ENCODE results near the gene MSRB1. TPM values are rescaled to one million over a fixed set of nuclear protein-coding genes. Genes with fewer than 3 reads are reported as not detected.
A peak's percentile ranks its signal among the peaks of the same experiment; 100 is the strongest.

MSRB1 gene
- total and polyA plus RNA-seq, 2 of the 13 experiments (the other 11 are each of a cell fraction or from before 2014, with no cell fraction given) = 32.1 to 75.4 TPM

DNA sequence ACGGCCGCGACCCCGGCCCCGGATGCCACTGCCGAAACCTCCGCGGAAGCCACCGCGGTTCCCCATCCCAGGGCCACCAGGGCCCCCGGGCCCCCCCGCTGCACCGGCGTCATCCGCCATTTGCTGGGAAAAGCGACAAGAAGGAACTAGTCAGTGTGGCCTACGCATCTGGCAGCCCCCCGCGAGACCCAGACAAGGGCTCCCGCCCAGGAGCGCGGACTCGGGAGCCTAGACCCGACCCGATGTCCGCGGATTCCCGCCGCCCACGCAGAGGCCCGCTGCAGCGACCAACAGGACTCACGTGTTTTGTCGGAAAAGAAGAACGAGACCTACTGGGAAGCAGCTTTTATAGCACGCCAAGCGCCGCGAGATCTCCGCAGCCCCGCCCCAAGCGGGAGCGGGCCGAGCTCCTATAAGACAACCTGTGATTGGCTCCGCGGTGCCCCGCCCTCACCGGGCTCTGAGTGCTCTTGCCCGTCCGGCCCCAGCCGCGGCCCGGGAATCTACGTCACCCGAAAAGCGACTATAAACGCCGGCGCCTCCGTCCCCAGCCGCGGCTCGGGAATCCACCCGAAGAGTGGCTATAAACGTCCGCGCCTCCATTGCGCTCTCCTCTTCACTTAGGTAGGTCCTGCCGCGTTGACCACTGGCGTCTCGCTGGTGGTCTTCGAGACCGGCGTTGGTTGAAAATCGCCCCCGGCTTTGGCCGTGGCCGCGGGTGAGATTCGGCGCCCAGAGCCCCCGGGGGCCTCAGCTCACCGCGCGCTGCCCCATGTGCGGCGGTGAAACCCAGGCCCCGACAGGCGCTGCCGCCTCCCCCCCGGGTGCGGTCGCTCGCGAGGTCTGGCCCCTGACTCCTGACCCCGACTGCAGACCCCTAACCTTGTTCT is 21.8 kb upstream of the MSRB1 start, which contains the start of gene RPS2 (continued):
- TF ChIP-seq, protein P1, sequence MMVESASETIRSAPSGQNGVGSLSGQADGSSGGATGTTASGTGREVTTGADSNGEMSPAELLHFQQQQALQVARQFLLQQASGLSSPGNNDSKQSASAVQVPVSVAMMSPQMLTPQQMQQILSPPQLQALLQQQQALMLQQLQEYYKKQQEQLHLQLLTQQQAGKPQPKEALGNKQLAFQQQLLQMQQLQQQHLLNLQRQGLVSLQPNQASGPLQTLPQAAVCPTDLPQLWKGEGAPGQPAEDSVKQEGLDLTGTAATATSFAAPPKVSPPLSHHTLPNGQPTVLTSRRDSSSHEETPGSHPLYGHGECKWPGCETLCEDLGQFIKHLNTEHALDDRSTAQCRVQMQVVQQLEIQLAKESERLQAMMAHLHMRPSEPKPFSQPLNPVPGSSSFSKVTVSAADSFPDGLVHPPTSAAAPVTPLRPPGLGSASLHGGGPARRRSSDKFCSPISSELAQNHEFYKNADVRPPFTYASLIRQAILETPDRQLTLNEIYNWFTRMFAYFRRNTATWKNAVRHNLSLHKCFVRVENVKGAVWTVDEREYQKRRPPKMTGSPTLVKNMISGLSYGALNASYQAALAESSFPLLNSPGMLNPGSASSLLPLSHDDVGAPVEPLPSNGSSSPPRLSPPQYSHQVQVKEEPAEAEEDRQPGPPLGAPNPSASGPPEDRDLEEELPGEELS (CRISPR knock-in tag; IDR thresholded peaks at IDR 0.05) = peak; percentile 36; the same call in 1 of the 2 replicates
- TF ChIP-seq SOX6 (IDR thresholded peaks at IDR 0.05) (no peak), SOX6 (CRISPR knock-in tag; IDR thresholded peaks at IDR 0.05) (peak; percentile 17; the same call in 1 of the 2 replicates), ZNF883 (CRISPR knock-in tag; IDR thresholded peaks at IDR 0.05; ENCODE audit: not compliant biosample characterization) (peak; percentile 68), NFIB (CRISPR knock-in tag; IDR thresholded peaks at IDR 0.05; ENCODE audit: borderline replicate concordance) (no peak), SPEN (CRISPR knock-in tag; IDR thresholded peaks at IDR 0.05; ENCODE audit: low read depth) (peak; percentile 99), ZBTB42 (CRISPR knock-in tag; IDR thresholded peaks at IDR 0.05) (peak; percentile 57; the same call in 1 of the 2 replicates), ZNF468 (CRISPR knock-in tag; IDR thresholded peaks at IDR 0.05) (0 out of 2 replicates have a peak, but pooled peaks have one; percentile 35), MTA1 (CRISPR knock-in tag; IDR thresholded peaks at IDR 0.05; ENCODE audit: borderline replicate concordance) (no peak), ZNF570 (CRISPR knock-in tag; IDR thresholded peaks at IDR 0.05; ENCODE audit: borderline replicate concordance) (no peak), MED13 (CRISPR knock-in tag; IDR thresholded peaks at IDR 0.05) (no peak), POLR2AphosphoS5 (IDR thresholded peaks at IDR 0.05; ENCODE audit: low read depth, low read length) (peak; percentile 100), FOXP1 (IDR thresholded peaks at IDR 0.05) (no peak), FOXP1 (CRISPR knock-in tag; IDR thresholded peaks at IDR 0.05) (no peak), MTA3 (CRISPR knock-in tag; IDR thresholded peaks at IDR 0.05) (no peak), SP5 (CRISPR knock-in tag; IDR thresholded peaks at IDR 0.05; ENCODE audit: borderline replicate concordance, low read depth) (peak; percentile 56; the same call in 1 of the 2 replicates), HCFC1 (IDR thresholded peaks at IDR 0.05; ENCODE audit: low read depth, low read length) (peak; percentile 63), ATF7 (IDR thresholded peaks at IDR 0.05) (no peak), ATF7 (CRISPR knock-in tag; IDR thresholded peaks at IDR 0.05) (no peak), RAD21 (CRISPR knock-in tag; IDR thresholded peaks at IDR 0.05) (peak; percentile 25), ZNF619 (CRISPR knock-in tag; IDR thresholded peaks at IDR 0.05) (no peak), ZNF282 (IDR thresholded peaks at IDR 0.05; ENCODE audit: partially characterized antibody) (no peak), YEATS4 (CRISPR knock-in tag; IDR thresholded peaks at IDR 0.05; ENCODE audit: borderline replicate concordance) (peak; percentile 83), ATRX (CRISPR knock-in tag; IDR thresholded peaks at IDR 0.05; ENCODE audit: borderline replicate concordance) (no peak)
- TF ChIP-seq, protein P2, sequence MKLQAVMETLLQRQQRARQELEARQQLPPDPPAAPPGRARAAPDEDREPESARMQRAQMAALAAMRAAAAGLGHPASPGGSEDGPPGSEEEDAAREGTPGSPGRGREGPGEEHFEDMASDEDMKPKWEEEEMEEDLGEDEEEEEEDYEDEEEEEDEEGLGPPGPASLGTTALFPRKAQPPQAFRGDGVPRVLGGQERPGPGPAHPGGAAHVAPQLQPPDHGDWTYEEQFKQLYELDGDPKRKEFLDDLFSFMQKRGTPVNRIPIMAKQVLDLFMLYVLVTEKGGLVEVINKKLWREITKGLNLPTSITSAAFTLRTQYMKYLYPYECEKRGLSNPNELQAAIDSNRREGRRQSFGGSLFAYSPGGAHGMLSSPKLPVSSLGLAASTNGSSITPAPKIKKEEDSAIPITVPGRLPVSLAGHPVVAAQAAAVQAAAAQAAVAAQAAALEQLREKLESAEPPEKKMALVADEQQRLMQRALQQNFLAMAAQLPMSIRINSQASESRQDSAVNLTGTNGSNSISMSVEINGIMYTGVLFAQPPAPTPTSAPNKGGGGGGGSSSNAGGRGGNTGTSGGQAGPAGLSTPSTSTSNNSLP (IDR thresholded peaks at IDR 0.05; ENCODE audit: low read depth, low read length) = no peak
- TF ChIP-seq, protein P3, sequence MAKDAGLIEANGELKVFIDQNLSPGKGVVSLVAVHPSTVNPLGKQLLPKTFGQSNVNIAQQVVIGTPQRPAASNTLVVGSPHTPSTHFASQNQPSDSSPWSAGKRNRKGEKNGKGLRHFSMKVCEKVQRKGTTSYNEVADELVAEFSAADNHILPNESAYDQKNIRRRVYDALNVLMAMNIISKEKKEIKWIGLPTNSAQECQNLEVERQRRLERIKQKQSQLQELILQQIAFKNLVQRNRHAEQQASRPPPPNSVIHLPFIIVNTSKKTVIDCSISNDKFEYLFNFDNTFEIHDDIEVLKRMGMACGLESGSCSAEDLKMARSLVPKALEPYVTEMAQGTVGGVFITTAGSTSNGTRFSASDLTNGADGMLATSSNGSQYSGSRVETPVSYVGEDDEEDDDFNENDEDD (CRISPR knock-in tag; IDR thresholded peaks at IDR 0.05; ENCODE audit: borderline replicate concordance) = peak; percentile 70; the same call in 1 of the 2 replicates
- TF ChIP-seq, protein P4, sequence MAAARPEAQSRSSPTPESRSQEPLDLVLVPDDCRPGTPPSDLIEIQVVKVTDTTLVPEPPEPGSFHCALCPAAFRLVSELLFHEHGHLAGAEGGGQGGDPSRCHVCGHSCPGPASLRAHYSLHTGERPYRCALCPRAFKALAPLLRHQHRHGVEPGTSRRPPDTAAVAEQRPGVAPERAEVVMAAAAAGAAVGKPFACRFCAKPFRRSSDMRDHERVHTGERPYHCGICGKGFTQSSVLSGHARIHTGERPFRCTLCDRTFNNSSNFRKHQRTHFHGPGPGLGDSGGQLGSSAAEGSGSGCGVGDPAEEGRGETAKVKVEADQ (CRISPR knock-in tag; IDR thresholded peaks at IDR 0.05; ENCODE audit: borderline replicate concordance) = 0 out of 2 replicates have a peak, but pooled peaks have one; percentile 59

Measured in HepG2 (cell line).